ENCODE results near the gene CENPX. TPM values are rescaled to one million over a fixed set of nuclear protein-coding genes. Genes with fewer than 3 reads are reported as not detected.
"Not testable (repeated sequence)": the region's sequence is repeated elsewhere in the genome, so short reads cannot be mapped to it uniquely, and the experiment has no call there.

Gene CENPX
- total RNA-seq, 1 donor from 2014 or later: 87.9 TPM

- intact Hi-C loops (cut with micrococcal nuclease): no loop called here
These were observed 37.8 kb downstream of the CENPX start for GRCh38 chr17:81984773-81985410.

- intact Hi-C loops (cut with micrococcal nuclease): no loop called here
These were observed 38.9 kb downstream of the CENPX start for GRCh38 chr17:81983639-81984373.

DNA sequence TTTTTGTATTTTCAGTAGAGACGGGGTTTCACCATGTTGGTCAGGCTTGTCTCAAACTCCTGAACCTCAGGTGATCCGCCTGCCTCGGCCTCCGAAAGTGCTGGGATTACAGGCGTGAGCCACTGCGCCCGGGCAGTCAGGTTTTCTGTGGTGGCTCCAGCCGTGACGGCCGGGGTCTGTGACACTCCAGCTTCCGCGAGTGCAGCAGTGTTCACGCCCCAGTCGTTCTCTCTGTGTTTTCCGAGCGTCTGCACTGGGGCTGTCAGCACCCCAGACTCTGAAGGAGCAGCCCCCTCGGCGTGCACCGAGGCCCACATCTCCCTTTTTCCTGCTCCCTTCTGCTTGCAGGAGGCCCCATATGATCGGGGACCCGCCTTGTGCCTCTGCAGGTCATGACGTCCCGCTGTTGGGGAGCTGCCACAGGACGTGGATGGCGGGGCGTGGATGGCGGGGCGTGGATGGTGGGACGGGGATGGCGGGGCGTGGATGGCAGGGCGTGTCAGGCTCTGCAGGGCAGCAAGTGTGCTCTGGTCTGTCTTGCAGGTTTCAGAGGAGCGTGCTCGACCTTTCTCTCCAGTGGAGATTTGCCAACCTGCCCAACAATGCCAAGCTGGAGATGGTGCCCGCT lies 39.6 kb downstream of the CENPX start:
- intact Hi-C loops (cut with micrococcal nuclease): no loop called here

GRCh38 chr17:81981511-81981910 lies 41.2 kb downstream of the CENPX start:
- intact Hi-C loops (cut with micrococcal nuclease): not testable (repeated sequence)

DNA sequence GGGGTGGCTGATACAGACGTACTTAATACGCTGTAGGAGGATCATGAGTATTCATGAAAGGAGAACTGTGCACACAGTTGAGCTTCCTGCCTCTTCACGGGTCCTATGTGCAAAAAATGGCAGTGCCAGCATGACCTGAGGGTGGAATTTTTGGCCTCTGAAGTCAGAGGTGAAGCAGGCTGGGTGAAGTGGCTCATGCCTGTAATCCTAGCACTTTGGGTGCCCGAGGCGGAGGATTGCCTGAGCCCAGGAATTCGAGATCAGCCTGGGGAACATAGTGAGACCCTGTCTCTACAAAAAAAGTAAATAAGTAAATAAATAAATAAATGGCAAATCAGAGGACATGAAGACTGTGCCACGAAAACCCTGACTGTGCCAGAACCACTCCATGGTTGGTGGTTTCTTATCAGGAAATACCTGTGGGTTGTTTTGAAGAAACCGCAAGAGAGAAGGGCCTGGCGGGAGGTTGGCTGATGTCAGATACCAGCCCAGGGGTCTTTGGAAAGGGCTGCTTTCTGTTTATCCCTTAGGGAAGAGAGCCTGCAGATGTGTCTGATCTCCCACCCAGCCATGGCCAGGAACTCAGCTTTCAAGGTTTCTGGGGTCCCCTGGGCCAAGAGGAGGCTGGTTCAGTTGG lies 41.9 kb downstream of the CENPX start:
- intact Hi-C loops (cut with micrococcal nuclease): no loop called here

DNA sequence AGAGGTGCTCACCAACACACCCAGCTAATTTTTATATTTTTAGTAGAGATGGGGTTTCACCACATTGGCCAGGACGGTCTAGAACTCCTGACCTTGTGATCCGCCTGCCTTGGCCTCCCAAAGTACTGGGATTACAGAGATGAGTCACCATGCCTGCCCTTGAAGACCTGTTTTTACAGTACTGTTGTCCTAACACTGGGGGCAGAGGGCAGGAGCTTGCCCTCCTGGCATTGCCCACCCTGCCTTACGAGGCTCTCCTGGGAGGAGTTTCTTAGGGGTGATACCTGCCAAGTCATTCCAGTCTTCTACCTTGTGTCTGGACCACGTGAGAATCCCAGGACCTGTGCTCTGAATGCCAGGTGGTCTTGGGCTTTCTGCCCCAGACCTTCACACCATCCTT lies 42.6 kb downstream of the CENPX start:
- intact Hi-C loops (cut with micrococcal nuclease): no loop called here

DNA sequence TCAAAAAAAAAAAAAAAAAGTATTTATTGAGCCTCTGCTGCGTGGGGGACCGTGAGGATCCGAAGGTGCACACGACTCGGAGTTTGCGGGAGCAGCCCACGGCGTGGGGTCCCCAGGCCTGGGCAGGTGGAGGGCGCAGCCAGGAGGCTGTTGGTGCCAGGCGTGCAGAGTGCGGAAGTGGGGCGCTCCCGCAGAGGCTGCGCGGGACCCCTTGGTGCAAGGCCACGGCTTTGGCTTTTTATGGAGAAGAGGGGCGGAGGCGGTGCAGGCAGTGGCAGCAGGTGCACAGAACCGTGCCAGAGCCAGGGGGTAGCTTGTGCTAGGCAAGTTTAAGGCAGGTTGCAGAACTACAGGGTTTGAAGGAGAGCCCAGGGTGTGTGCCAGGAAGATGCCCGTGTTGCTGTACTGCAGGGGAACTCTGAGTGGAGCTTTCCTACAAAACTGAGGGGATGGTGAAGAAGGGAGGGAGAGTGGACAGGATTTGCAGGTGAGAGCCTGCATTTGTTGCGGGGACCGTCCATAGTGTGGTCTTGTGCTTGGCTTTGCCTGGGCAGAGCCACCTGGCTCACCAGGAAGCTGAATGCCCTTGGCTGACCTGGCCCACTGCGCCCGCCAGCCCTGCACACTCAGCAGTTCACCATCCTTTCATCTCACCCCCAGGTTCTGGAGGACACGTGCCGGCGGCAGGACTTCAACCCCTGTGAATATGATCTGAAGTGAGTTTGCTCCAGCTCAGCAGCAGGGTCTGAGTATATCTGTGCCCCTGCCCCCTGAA lies 44.0 kb downstream of the CENPX start:
- intact Hi-C loops (cut with micrococcal nuclease): no loop called here

DNA sequence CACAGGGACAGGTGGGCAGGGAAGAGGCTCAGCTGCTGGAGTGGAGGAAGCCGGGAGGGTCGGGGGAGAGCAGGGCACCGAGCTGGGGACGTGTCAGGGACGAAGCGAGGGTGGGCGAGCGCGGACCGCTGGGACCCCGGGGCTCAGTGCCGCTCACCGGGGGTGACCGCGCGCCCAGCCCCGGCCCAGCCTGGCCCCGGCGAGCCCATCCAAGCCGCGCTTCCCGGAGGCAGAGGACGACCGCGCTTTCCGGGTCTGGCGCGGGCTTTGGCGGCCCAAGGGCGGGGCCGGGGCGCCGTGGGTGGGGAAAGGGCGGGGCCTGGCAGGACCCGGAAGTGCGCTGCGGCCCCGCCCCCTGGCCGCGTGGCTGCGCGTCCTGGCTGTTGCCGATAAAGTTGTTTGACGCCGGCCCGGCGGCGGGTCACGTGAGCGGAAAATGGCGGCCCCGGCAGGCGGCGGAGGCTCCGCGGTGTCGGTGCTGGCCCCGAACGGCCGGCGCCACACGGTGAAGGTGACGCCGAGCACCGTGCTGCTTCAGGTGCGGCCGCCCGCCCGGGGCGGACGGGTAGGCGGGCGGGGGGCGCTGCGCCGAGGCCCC lies 45.4 kb downstream of the CENPX start, which contains the start of gene ASPSCR1:
TSS of gene ASPSCR1 (plus strand) at position 419 of the 598 bp plus-strand sequence. CDS start at position 437, 18 bp downstream.
- intact Hi-C loops (cut with micrococcal nuclease): loop anchor here (1.0 kb wide), 2 partner anchors 9 to 46 kb away; partner anchors contain the start of gene LRRC45

- intact Hi-C loops (cut with micrococcal nuclease): loop anchor here (1.0 kb wide), 2 partner anchors 8 to 47 kb away; partner anchors contain the start of gene LRRC45
These were observed 46.1 kb downstream of the CENPX start for GRCh38 chr17:81976332-81977210.

DNA sequence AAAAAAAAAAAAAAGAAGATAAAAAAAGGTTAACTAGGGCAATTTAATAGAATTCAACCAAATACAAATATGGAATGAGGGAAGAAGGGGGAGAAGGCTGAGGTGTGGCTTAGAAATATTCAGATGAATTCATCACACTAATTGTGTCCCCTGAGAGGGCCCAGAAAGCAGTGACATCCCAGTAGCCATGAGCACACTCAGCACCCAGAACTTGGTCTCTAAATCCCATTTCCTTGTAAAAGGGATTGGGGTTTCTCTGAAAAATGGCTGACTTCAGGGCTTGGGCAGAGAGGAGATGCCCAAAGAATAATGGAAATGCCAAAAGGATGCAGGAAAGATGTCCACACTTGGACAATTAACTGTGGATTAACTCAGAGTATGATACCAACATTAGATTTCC lies 49.2 kb downstream of the CENPX start:
- intact Hi-C loops (cut with micrococcal nuclease): no loop called here

GRCh38 chr17:81968850-81969812 lies 53.5 kb downstream of the CENPX start:
- intact Hi-C loops (cut with micrococcal nuclease): loop anchor here (1.0 kb wide), 1 partner anchor 8 kb away; the partner anchor contains the start of gene ASPSCR1

Other genes starting within 250 kb of the CENPX start
- 0.07 TPM in 1 of 2 replicates, not detected in the other for gene GCGR, start 218.7 kb downstream of the CENPX start, total RNA-seq
- 36.5 and 37.3 TPM in 2 replicates for gene MCRIP1, start 189.6 kb downstream of the CENPX start, total RNA-seq
- not detected in 2 replicates for gene PPP1R27, start 187.8 kb downstream of the CENPX start, total RNA-seq
- 589 and 618 TPM in 2 replicates for gene P4HB, start 162.3 kb downstream of the CENPX start, total RNA-seq
- gene ARHGDIA, start 151.5 kb downstream of the CENPX start, total RNA-seq: 703 and 716 TPM in 2 replicates
- 218 and 230 TPM in 2 replicates for gene ALYREF, start 131.3 kb downstream of the CENPX start, total RNA-seq
- 91.4 and 104 TPM in 2 replicates for gene ANAPC11, start 131.2 kb downstream of the CENPX start, total RNA-seq
- 0.11 and 0.48 TPM in 2 replicates for gene NPB, start 120.6 kb downstream of the CENPX start, total RNA-seq
- gene PCYT2, start 111.5 kb downstream of the CENPX start, total RNA-seq: 35.0 and 39.1 TPM in 2 replicates
- gene SIRT7, start 104.7 kb downstream of the CENPX start, total RNA-seq: 57.2 and 58.6 TPM in 2 replicates
- 23.3 and 23.6 TPM in 2 replicates for gene MAFG, start 95.1 kb downstream of the CENPX start, total RNA-seq
- gene PYCR1, start 85.6 kb downstream of the CENPX start, total RNA-seq: 35.6 TPM in 2 replicates
- not detected in 2 replicates for gene MYADML2, start 75.6 kb downstream of the CENPX start, total RNA-seq
- 0.11 and 0.48 TPM in 2 replicates for gene NOTUM, start 61.7 kb downstream of the CENPX start, total RNA-seq
- 34.4 and 35.5 TPM in 2 replicates for gene ASPSCR1, start 45.2 kb downstream of the CENPX start, total RNA-seq
- gene LRRC45, start 427 bp upstream of the CENPX start, total RNA-seq: 46.0 and 46.6 TPM in 2 replicates
- gene RAC3, start 8.8 kb upstream of the CENPX start, total RNA-seq: 10.0 and 12.3 TPM in 2 replicates
- gene DCXR, start 14.8 kb upstream of the CENPX start, total RNA-seq: 118 and 124 TPM in 2 replicates
- gene RFNG, start 28.9 kb upstream of the CENPX start, total RNA-seq: 20.8 and 20.9 TPM in 2 replicates
- 86.4 and 87.5 TPM in 2 replicates for gene GPS1, start 29.0 kb upstream of the CENPX start, total RNA-seq
- gene DUS1L, start 42.9 kb upstream of the CENPX start, total RNA-seq: 113 and 129 TPM in 2 replicates
- 175 and 181 TPM in 2 replicates for gene FASN, start 75.4 kb upstream of the CENPX start, total RNA-seq
- 59.0 and 60.1 TPM in 2 replicates for gene CCDC57, start 190.0 kb upstream of the CENPX start, total RNA-seq
- 109 and 115 TPM in 2 replicates for gene SLC16A3, start 206.2 kb upstream of the CENPX start, total RNA-seq

Measured in T-helper 2 cell treated with Interferon-gamma antibody and Interleukin-4, amounts not matched to agents 100 ng/mL and 5 ng/mL, for 36 hours (primary cell).